Osteoblast (primary cell): ENCODE results near the gene SPTBN1. TPM values are rescaled to one million over a fixed set of nuclear protein-coding genes. Genes with fewer than 3 reads are reported as not detected.

ENCODE experiments used
- DNase-seq: peaks from one replicate; pipeline ENCODE4 v3.0.0; 2011; ENCODE audit warnings: low spot score, mixed read lengths; ENCODE audit not compliant: insufficient read length; ENCODE audit errors: missing footprints
- H2AFZ ChIP-seq: 2 replicates; pipeline ENCODE4 v1.6.0; 2011; ENCODE audit warnings: mild to moderate bottlenecking, low read length
- H3K27ac ChIP-seq: 2 replicates; pipeline ENCODE4 v1.5.1; 2011; ENCODE audit warnings: mild to moderate bottlenecking, low read depth, low read length, moderate library complexity
- H3K27me3 ChIP-seq: 2 replicates; pipeline ENCODE4 v1.6.0; 2012; ENCODE audit warnings: mild to moderate bottlenecking, control low read depth, inconsistent platforms, low read length, moderate library complexity; ENCODE audit not compliant: insufficient read depth
- H3K36me3 ChIP-seq: 2 replicates; pipeline ENCODE4 v1.5.1; 2011; ENCODE audit warnings: mild to moderate bottlenecking, low read length, control low read depth, moderate library complexity; ENCODE audit not compliant: insufficient read depth
- H3K4me1 ChIP-seq: 2 replicates; pipeline ENCODE4 v1.5.1; 2011; ENCODE audit warnings: mild to moderate bottlenecking, low read length, control low read depth, moderate library complexity; ENCODE audit not compliant: insufficient read depth
- H3K4me2 ChIP-seq: 2 replicates; pipeline ENCODE4 v1.6.0; 2011; ENCODE audit warnings: mild to moderate bottlenecking, low read length; ENCODE audit not compliant: insufficient read depth
- H3K4me3 ChIP-seq: fragments of 200-600 bp; sonication (generic); 3 replicates; pipeline ENCODE4 v1.5.1; 2012; ENCODE audit warnings: mild to moderate bottlenecking, low read length, inconsistent platforms; ENCODE audit not compliant: insufficient read depth
- H3K79me2 ChIP-seq: 2 replicates; pipeline ENCODE4 v1.6.0; 2012; ENCODE audit warnings: mild to moderate bottlenecking, low read length, control low read depth, inconsistent platforms; ENCODE audit not compliant: insufficient read depth
- H3K9me3 ChIP-seq: 2 replicates; pipeline ENCODE4 v1.5.1; 2011; ENCODE audit warnings: low read depth, low read length, control low read depth
- H4K20me1 ChIP-seq: 2 replicates; pipeline ENCODE4 v1.6.0; 2012; ENCODE audit warnings: mild to moderate bottlenecking, low read length, control low read depth; ENCODE audit not compliant: insufficient read depth
- total RNA-seq: library from RNA; depleted of rRNA; stranded (reverse); fragments of >200 nt; gene quantifications from 2 replicates; pipeline ENCODE4 v1.2.3, GENCODE V29; 2012
- TF ChIP-seq, protein P1 (sequence below): IDR thresholded peaks from 2 replicates; pipeline ENCODE4 v1.5.1; 2011; ENCODE audit warnings: mild to moderate bottlenecking, low read depth, low read length, moderate library complexity; ENCODE audit errors: extremely low read depth

The SPTBN1 gene
- total RNA-seq, 1 donor, result 249 TPM

DNA sequence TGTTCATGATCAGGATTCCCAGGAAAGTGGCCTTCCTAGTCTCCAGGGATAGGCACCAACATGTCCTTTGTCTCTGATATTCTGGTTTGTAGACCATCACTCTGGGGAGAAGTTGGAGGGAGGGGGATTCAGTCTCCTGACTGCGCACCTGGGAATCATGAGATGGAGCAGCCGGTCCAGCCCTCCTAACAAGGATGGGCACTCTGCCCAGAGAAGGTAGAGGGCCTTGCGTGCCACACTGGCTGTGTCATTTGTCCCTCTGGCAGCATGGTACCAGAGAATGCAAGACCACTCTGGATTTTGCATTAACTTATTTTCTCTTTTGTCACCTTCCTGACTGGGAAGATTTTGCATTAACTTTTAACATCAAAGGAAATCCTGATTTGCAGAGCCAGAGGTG lies 192.1 kb downstream of the SPTBN1 start:
- H3K4me3 ChIP-seq, result no peak overlapping the region
- H3K36me3 ChIP-seq, result peaks cover 95% of the 10 kb centered on the region
- no peaks in the 10 kb centered on the region for H3K27me3 ChIP-seq
- no peaks in the 10 kb centered on the region for H3K4me1 ChIP-seq
- H3K79me2 ChIP-seq, result peaks cover 11% of the 10 kb centered on the region
- H3K9me3 ChIP-seq, result no peaks in the 10 kb centered on the region
- TF ChIP-seq, protein P1, sequence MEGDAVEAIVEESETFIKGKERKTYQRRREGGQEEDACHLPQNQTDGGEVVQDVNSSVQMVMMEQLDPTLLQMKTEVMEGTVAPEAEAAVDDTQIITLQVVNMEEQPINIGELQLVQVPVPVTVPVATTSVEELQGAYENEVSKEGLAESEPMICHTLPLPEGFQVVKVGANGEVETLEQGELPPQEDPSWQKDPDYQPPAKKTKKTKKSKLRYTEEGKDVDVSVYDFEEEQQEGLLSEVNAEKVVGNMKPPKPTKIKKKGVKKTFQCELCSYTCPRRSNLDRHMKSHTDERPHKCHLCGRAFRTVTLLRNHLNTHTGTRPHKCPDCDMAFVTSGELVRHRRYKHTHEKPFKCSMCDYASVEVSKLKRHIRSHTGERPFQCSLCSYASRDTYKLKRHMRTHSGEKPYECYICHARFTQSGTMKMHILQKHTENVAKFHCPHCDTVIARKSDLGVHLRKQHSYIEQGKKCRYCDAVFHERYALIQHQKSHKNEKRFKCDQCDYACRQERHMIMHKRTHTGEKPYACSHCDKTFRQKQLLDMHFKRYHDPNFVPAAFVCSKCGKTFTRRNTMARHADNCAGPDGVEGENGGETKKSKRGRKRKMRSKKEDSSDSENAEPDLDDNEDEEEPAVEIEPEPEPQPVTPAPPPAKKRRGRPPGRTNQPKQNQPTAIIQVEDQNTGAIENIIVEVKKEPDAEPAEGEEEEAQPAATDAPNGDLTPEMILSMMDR, result no peak
- H4K20me1 ChIP-seq, result no peaks in the 10 kb centered on the region
- no peak overlapping the region for H3K4me2 ChIP-seq
- no peak for DNase-seq
- H3K27ac ChIP-seq, result no peak overlapping the region
- no peak overlapping the region for H2AFZ ChIP-seq

DNA sequence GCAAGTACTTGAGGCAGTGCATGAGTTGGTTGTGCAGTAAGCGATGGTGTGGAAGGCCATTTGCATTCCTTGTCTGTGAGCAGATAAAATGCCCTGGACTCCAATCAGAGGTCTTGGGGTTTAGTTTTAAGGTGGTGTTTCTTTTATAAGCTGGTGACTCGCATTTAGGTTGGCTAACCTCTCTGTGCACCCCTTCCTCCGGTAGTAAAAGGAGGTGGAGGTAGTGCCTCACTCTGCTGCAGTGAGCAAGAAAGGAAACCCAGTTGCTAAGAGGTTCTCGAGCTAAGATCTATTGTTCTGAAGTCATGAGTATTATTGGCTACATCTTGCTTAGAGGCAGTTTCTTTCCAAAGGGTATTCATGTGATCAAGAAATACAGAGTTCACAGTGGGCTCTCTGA lies 193.1 kb downstream of the SPTBN1 start:
- Histone ChIP-seq H3K4me1 (no peaks in the 10 kb centered on the region), H4K20me1 (peaks cover 3% of the 10 kb centered on the region), H3K79me2 (peaks cover 14% of the 10 kb centered on the region), H3K27ac (no peak overlapping the region), H3K27me3 (no peaks in the 10 kb centered on the region), H3K4me2 (no peak overlapping the region), H3K9me3 (no peaks in the 10 kb centered on the region), H2AFZ (no peak overlapping the region), H3K36me3 (peaks cover 98% of the 10 kb centered on the region), H3K4me3 (no peak overlapping the region)
- peak; percentile 43 for DNase-seq
- TF ChIP-seq, protein P1, result no peak

DNA sequence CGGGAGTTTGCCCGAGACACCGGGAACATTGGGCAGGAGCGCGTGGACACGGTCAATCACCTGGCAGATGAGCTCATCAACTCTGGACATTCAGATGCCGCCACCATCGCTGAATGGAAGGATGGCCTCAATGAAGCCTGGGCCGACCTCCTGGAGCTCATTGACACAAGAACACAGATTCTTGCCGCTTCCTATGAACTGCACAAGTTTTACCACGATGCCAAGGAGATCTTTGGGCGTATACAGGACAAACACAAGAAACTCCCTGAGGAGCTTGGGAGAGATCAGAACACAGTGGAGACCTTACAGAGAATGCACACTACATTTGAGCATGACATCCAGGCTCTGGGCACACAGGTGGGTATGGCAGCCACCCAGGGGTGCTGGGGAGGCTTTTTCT lies 193.5 kb downstream of the SPTBN1 start:
- no peak overlapping the region for H3K4me3 ChIP-seq
- TF ChIP-seq, protein P1, result no peak
- H3K4me1 ChIP-seq, result no peaks in the 10 kb centered on the region
- H3K79me2 ChIP-seq, result peaks cover 11% of the 10 kb centered on the region
- no peak overlapping the region for H3K4me2 ChIP-seq
- peaks cover 3% of the 10 kb centered on the region for H4K20me1 ChIP-seq
- H3K36me3 ChIP-seq, result peaks cover 98% of the 10 kb centered on the region
- H3K27ac ChIP-seq, result no peak overlapping the region
- no peaks in the 10 kb centered on the region for H3K27me3 ChIP-seq
- no peak for DNase-seq
- no peaks in the 10 kb centered on the region for H3K9me3 ChIP-seq
- H2AFZ ChIP-seq, result no peak overlapping the region

DNA sequence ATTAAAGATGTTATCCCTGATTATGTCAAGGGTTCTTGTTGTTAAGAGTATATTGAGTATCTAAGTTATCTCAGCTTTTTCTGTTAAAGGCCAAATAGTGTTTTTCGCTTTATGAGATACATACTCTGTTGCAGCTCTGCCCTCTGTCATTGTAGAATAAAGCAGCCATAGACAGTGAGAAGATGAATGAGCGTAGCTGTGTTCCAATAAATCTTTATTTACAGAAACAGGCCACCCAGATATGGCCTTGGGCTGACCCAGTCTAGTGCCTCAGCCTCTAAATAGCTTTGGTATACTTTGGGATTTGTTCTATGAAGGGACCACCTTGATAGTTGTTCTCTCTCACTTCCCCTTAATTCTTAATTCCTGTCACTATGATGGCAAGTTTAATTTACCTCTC lies 194.5 kb downstream of the SPTBN1 start:
- TF ChIP-seq, protein P1, result no peak
- DNase-seq, result no peak
- Histone ChIP-seq H3K4me1 (no peaks in the 10 kb centered on the region), H3K36me3 (peaks cover 98% of the 10 kb centered on the region), H3K27me3 (no peaks in the 10 kb centered on the region), H3K79me2 (peaks cover 18% of the 10 kb centered on the region), H3K9me3 (no peaks in the 10 kb centered on the region), H2AFZ (no peak overlapping the region), H3K27ac (no peak overlapping the region), H3K4me2 (no peak overlapping the region), H4K20me1 (peaks cover 3% of the 10 kb centered on the region), H3K4me3 (no peak overlapping the region)
